IMR-90 (cell line): ENCODE measurements around the gene ASTN2. TPM values are rescaled to one million over a fixed set of nuclear protein-coding genes. Genes with fewer than 3 reads are reported as not detected.

ENCODE experiments used
- ATAC-seq: fragments of 200-7000 bp; cut with Tn5 transposase; 2 replicates; pipeline ENCODE4 v1.9.1; 2020; ENCODE audit warnings: low read depth, mild to moderate bottlenecking, moderate library complexity
- BruUV-seq: library from RNA; stranded (reverse); fragments of 400-500 nt; replicated peaks from 2 replicates; lab custom pipeline; 2021; lab: Mats Ljungman, UMichigan
- CTCF ChIA-PET: fragments of 300-600 bp; formaldehyde crosslinking; extraction: SDS; loops from one replicate; lab custom pipeline; 2021; ENCODE audit warnings: antibody characterized with exemption; lab: Yijun Ruan, JAX
- POLR2A ChIA-PET: fragments of 300-600 bp; sonication (Branson Sonifier 250); formaldehyde crosslinking; loops from one replicate; lab custom pipeline; 2022; ENCODE audit warnings: antibody characterized with exemption; ENCODE audit not compliant: unreplicated experiment; lab: Charles Lee
- DNase-seq: peaks from one replicate; pipeline ENCODE4 v3.0.0; 2013
- H2AFZ ChIP-seq: replicated peaks from 2 replicates; pipeline ENCODE3; 2013; ENCODE audit warnings: low read length, mild to moderate bottlenecking; ENCODE audit not compliant: poor library complexity
- H2AK5ac ChIP-seq: 2 replicates; pipeline ENCODE4 v1.6.1; 2013; ENCODE audit warnings: low read depth, low read length, inconsistent platforms
- H2AK9ac ChIP-seq: replicated peaks from 2 replicates; pipeline ENCODE3; 2013; ENCODE audit warnings: mild to moderate bottlenecking, low read depth, low read length, moderate library complexity; ENCODE audit not compliant: poor library complexity
- H2BK120ac ChIP-seq: 2 replicates; pipeline ENCODE4 v1.6.1; 2013; ENCODE audit warnings: low read depth, low read length, inconsistent platforms
- H2BK15ac ChIP-seq: 3 replicates; pipeline ENCODE4 v1.6.1; 2013; ENCODE audit warnings: low read depth, low read length, inconsistent platforms
- H2BK20ac ChIP-seq: 2 replicates; pipeline ENCODE4 v1.6.1; 2013; ENCODE audit warnings: low read depth, mild to moderate bottlenecking, inconsistent platforms, low read length, moderate library complexity
- H2BK5ac ChIP-seq: 2 replicates; pipeline ENCODE4 v1.6.1; 2013; ENCODE audit warnings: mild to moderate bottlenecking, low read depth, low read length, inconsistent platforms; ENCODE audit not compliant: poor library complexity, severe bottlenecking
- H3K14ac ChIP-seq: replicated peaks from 2 replicates; pipeline ENCODE4 v1.6.1; 2013; ENCODE audit warnings: low read depth, low read length, inconsistent platforms
- H3K18ac ChIP-seq: 2 replicates; pipeline ENCODE4 v1.6.1; 2013; ENCODE audit warnings: low read depth, low read length, control low read depth
- H3K23ac ChIP-seq: 2 replicates; pipeline ENCODE4 v1.6.1; 2013; ENCODE audit warnings: low read depth, low read length, inconsistent platforms
- H3K27ac ChIP-seq: 2 replicates; pipeline ENCODE4 v1.5.1; 2013; ENCODE audit warnings: mild to moderate bottlenecking, control low read depth, low read length; ENCODE audit not compliant: insufficient read depth
- H3K27me3 ChIP-seq: 2 replicates; pipeline ENCODE4 v1.6.1; 2013; ENCODE audit warnings: low read length; ENCODE audit not compliant: control insufficient read depth, insufficient read depth
- H3K36me3 ChIP-seq: 2 replicates; pipeline ENCODE4 v1.6.1; 2013; ENCODE audit warnings: low read length, mixed read lengths; ENCODE audit not compliant: control insufficient read depth, insufficient read depth
- H3K4ac ChIP-seq: 2 replicates; pipeline ENCODE4 v1.6.1; 2013; ENCODE audit warnings: low read depth, low read length, inconsistent platforms
- H3K4me1 ChIP-seq: 2 replicates; pipeline ENCODE4 v1.6.1; 2013; ENCODE audit warnings: low read length, mixed read lengths; ENCODE audit not compliant: control insufficient read depth, insufficient read depth
- H3K4me2 ChIP-seq: 2 replicates; pipeline ENCODE4 v1.6.1; 2013; ENCODE audit warnings: low read depth, mild to moderate bottlenecking, control low read depth, low read length, moderate library complexity
- H3K4me3 ChIP-seq: 2 replicates; pipeline ENCODE4 v1.5.1; 2013; ENCODE audit warnings: low read depth, mild to moderate bottlenecking, control low read depth, low read length, moderate library complexity; ENCODE audit not compliant: insufficient read depth
- H3K56ac ChIP-seq: 2 replicates; pipeline ENCODE4 v1.6.1; 2013; ENCODE audit warnings: low read length, inconsistent platforms; ENCODE audit not compliant: insufficient read depth; ENCODE audit errors: extremely low read depth
- H3K79me1 ChIP-seq, 2 experiments: 2 replicates each; pipeline ENCODE4 v1.6.1; 2013; ENCODE audit warnings: low read length in 2 of 2, inconsistent platforms in 1 of 2, low read depth in 1 of 2
- H3K9ac ChIP-seq: 2 replicates; pipeline ENCODE4 v1.6.1; 2013; ENCODE audit warnings: low read depth, low read length, control low read depth
- H3K9me1 ChIP-seq: 2 replicates; pipeline ENCODE4 v1.6.1; 2013; ENCODE audit warnings: low read length, inconsistent platforms; ENCODE audit not compliant: insufficient read depth
- H3K9me3 ChIP-seq: 2 replicates; pipeline ENCODE4 v1.6.1; 2013; ENCODE audit warnings: low read length; ENCODE audit not compliant: control insufficient read depth, insufficient read depth
- H4K20me1 ChIP-seq: 2 replicates; pipeline ENCODE4 v1.6.1; 2013; ENCODE audit warnings: low read length, inconsistent platforms; ENCODE audit not compliant: insufficient read depth
- H4K5ac ChIP-seq: 2 replicates; pipeline ENCODE4 v1.6.1; 2013; ENCODE audit warnings: mild to moderate bottlenecking, low read depth, low read length, control low read depth
- H4K8ac ChIP-seq, 2 experiments: 2 replicates each; pipeline ENCODE4 v1.6.1; 2013; ENCODE audit warnings: low read depth in 2 of 2, low read length in 2 of 2, control low read depth in 1 of 2, inconsistent platforms in 1 of 2
- H4K91ac ChIP-seq: 2 replicates; pipeline ENCODE4 v1.6.1; 2013; ENCODE audit warnings: low read depth, low read length, inconsistent platforms; ENCODE audit not compliant: insufficient read depth
- BHLHE40 ChIP-seq: fragments of 150-350 bp; IDR thresholded peaks from 2 replicates; pipeline ENCODE4 v1.6.1; 2016; ENCODE audit warnings: mild to moderate bottlenecking, low read depth, low read length
- CEBPB ChIP-seq: IDR thresholded peaks from 2 replicates; pipeline ENCODE4 v1.6.1; 2012; ENCODE audit warnings: low read depth, low read length, improper control_type of control experiment
- CHD1 ChIP-seq: IDR thresholded peaks from 2 replicates; pipeline ENCODE4 v1.6.1; 2012; ENCODE audit warnings: low read depth, low read length, improper control_type of control experiment
- MAFK ChIP-seq: IDR thresholded peaks from 2 replicates; pipeline ENCODE4 v1.6.1; 2012; ENCODE audit warnings: low read depth, low read length, improper control_type of control experiment
- MAZ ChIP-seq: IDR thresholded peaks from 2 replicates; pipeline ENCODE4 v1.6.1; 2012; ENCODE audit warnings: low read depth, mild to moderate bottlenecking, low read length, improper control_type of control experiment, moderate library complexity, borderline replicate concordance
- MXI1 ChIP-seq: IDR thresholded peaks from 2 replicates; pipeline ENCODE4 v1.6.1; 2012; ENCODE audit warnings: low read depth, mild to moderate bottlenecking, low read length, moderate library complexity, borderline replicate concordance
- NFE2L2 ChIP-seq: fragments of 150-350 bp; IDR thresholded peaks from 2 replicates; pipeline ENCODE4 v1.6.1; 2016; ENCODE audit warnings: low read depth, mild to moderate bottlenecking, low read length
- RCOR1 ChIP-seq: IDR thresholded peaks from 2 replicates; pipeline ENCODE4 v1.6.1; 2012; ENCODE audit warnings: mild to moderate bottlenecking, low read length, improper control_type of control experiment; ENCODE audit not compliant: insufficient replicate concordance
- SMC3 ChIP-seq: fragments of 150-350 bp; IDR thresholded peaks from 2 replicates; pipeline ENCODE4 v1.6.1; 2016; ENCODE audit warnings: low read depth, mild to moderate bottlenecking, antibody characterized with exemption, low read length, moderate library complexity
- WGBS, 2 experiments: methylation state at CpG; one replicate each; pipeline versions ENCODE4 v1.1.5 to v1.1.7; 2013; ENCODE audit warnings: missing lambda C conversion rate in 2 of 2; ENCODE audit not compliant: insufficient read length in 1 of 2; ENCODE audit errors: extremely low coverage in 2 of 2; 5-methylcytosine and 5-hydroxymethylcytosine counted together
- dilution Hi-C: fragments of 300-500 bp; cut with HindIII; formaldehyde crosslinking; loops from one replicate; pipeline ENCODE4 v1.14.3; 2018; ENCODE audit warnings: low sequenced_read_pairs; ENCODE audit not compliant: unreplicated experiment
- in situ Hi-C: fragments of 300-500 bp; cut with MboI; formaldehyde crosslinking; loops from 3 replicates; pipeline ENCODE4 v1.14.3; 2019; ENCODE audit warnings: low sequenced_read_pairs, inconsistent platforms, mixed read lengths
- intact Hi-C: fragments of 100-400 bp; cut with micrococcal nuclease; formaldehyde crosslinking; loops from 2 replicates; pipeline ENCODE4 v1.10.0; 2022
- polyA plus RNA-seq, 3 experiments: library from polyadenylated mRNA; depleted of rRNA; stranded (reverse); fragments of >200 nt; gene quantifications; 2 replicates each; pipeline ENCODE4 v1.2.3, GENCODE V29; 2012; ENCODE audit warnings: low replicate concordance in 1 of 3
- total RNA-seq: library from RNA; depleted of rRNA; stranded (reverse); fragments of >200 nt; gene quantifications from 2 replicates; pipeline ENCODE4 v1.2.3, GENCODE V29; 2012
- TF ChIP-seq, protein P1 (sequence below): fragments of 150-350 bp; IDR thresholded peaks from 2 replicates; pipeline ENCODE4 v1.6.1; 2016; ENCODE audit warnings: low read depth, mild to moderate bottlenecking, low read length, moderate library complexity, borderline replicate concordance

Gene ASTN2
- total and polyA plus RNA-seq, 2 of the 4 experiments (the other 2 are of a cell fraction), result 3.8 to 6.8 TPM

DNA sequence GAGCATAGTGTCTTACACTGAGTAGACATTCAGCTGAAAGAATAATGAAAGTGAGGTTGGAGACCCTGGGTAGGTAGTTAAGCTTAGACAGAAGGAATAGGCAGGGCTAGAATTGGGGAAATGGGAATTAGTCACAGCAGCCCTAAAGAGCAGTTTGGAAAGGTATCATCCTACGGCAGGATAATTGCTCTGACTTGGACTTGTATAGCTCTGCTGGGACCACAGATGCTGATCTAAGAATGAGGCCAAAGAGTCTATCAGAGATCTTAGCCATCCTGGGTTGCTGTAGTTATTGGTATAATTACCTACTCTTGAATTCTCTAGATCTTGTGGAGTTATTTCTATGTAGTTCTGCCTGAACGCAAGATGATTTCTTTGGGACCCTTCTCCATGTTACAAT, 288.0 kb downstream of the ASTN2 start:
- DNase-seq (no peak), ATAC-seq (no peak)
- no peak overlapping the region for H2AK5ac ChIP-seq
- no peaks in the 10 kb centered on the region for H4K20me1 ChIP-seq
- CTCF ChIA-PET, result no interaction called here
- H3K27me3 ChIP-seq, result no peaks in the 10 kb centered on the region
- no peaks in the 10 kb centered on the region for H3K79me1 ChIP-seq
- no peak overlapping the region for H3K14ac ChIP-seq
- no peak overlapping the region for H3K23ac ChIP-seq
- H3K4me1 ChIP-seq, result no peaks in the 10 kb centered on the region
- H3K18ac ChIP-seq, result no peak overlapping the region
- H2BK120ac ChIP-seq, result no peak overlapping the region
- no TSS peak for BruUV-seq
- H2BK15ac ChIP-seq, result no peak overlapping the region
- dilution Hi-C loops (no loop called here), in situ Hi-C loops (no loop called here), intact Hi-C loops (no loop called here)
- no peak overlapping the region for H2BK20ac ChIP-seq
- no peak overlapping the region for H4K91ac ChIP-seq
- H2AK9ac ChIP-seq, result no peak overlapping the region
- no peak overlapping the region for H3K4ac ChIP-seq
- WGBS, 2 experiments, result no CpG with 5 or more reads among the region's 2 CpGs
- H3K4me3 ChIP-seq, result no peak overlapping the region
- H3K36me3 ChIP-seq, result no peaks in the 10 kb centered on the region
- no peaks in the 10 kb centered on the region for H3K9me1 ChIP-seq
- H3K27ac ChIP-seq, result no peak overlapping the region
- H2BK5ac ChIP-seq, result no peak overlapping the region
- POLR2A ChIA-PET, result no interaction called here
- H4K5ac ChIP-seq, result no peak overlapping the region
- no peak overlapping the region for H3K4me2 ChIP-seq
- no peak for TF ChIP-seq MXI1
- no peak for TF ChIP-seq SMC3
- TF ChIP-seq MAZ, result no peak
- no peak for TF ChIP-seq MAFK
- TF ChIP-seq CEBPB, result no peak
- no peak for TF ChIP-seq CHD1
- no peak for TF ChIP-seq NFE2L2
- no peak for TF ChIP-seq BHLHE40
- TF ChIP-seq RCOR1, result no peak
- TF ChIP-seq, protein P1, sequence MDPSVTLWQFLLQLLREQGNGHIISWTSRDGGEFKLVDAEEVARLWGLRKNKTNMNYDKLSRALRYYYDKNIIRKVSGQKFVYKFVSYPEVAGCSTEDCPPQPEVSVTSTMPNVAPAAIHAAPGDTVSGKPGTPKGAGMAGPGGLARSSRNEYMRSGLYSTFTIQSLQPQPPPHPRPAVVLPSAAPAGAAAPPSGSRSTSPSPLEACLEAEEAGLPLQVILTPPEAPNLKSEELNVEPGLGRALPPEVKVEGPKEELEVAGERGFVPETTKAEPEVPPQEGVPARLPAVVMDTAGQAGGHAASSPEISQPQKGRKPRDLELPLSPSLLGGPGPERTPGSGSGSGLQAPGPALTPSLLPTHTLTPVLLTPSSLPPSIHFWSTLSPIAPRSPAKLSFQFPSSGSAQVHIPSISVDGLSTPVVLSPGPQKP, result no peak
- H2AFZ ChIP-seq, result no peak overlapping the region
- no peak overlapping the region for H4K8ac ChIP-seq
- no peaks in the 10 kb centered on the region for H3K9me3 ChIP-seq
- no peak overlapping the region for H3K9ac ChIP-seq
- H3K56ac ChIP-seq, result no peak overlapping the region
